Epithelial cell of esophagus (primary cell): Measurements from ENCODE around the gene TMEM135.

Experiments used
- DNase-seq: peaks from one replicate; pipeline ENCODE4 v3.0.0; 2010; ENCODE audit warnings: low read depth
- H3K4me3 ChIP-seq: 2 replicates; pipeline ENCODE4 v1.5.1; 2011; ENCODE audit warnings: mild to moderate bottlenecking, low read length, control low read depth
- TF ChIP-seq, protein P1 (sequence below): IDR thresholded peaks from 2 replicates; pipeline ENCODE4 v1.5.1; 2011; ENCODE audit warnings: low read depth, mild to moderate bottlenecking, low read length, control low read depth, inconsistent platforms; ENCODE audit not compliant: insufficient read depth; ENCODE audit errors: missing control alignments

Gene TMEM135

DNA sequence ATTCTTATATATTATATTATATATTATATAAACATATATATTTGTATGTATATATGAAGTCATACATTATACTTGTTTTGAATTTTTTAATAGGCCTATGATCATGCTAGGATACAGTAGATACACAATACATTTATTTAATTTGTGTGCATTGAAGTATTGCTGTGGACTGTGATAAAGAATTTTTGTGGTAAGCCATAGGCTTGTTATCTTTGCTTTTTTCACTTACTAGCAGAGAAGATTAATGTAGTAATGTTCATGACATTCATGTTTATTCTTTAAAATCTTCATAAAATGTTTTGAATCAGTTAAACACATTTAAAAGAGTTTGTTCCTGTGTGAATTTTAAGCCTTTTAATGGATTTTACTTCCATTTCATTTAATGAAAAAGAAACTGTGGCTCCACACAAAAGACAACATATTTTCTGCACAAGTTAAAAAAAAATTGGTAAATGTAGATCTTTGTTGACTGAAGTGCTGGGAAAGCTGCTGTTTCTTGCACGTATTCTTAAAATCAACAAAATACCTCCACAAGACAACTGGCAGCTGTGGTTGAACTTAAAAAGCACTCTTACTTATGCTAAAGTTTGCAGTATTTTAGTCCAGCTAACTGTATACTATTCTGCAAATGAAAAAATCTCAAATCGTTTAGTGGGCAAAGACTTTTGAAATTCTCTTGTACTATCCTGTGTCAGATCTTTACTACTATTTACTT, 156.2 kb downstream of the TMEM135 start:
- no peak overlapping the region for H3K4me3 ChIP-seq
- TF ChIP-seq, protein P1, sequence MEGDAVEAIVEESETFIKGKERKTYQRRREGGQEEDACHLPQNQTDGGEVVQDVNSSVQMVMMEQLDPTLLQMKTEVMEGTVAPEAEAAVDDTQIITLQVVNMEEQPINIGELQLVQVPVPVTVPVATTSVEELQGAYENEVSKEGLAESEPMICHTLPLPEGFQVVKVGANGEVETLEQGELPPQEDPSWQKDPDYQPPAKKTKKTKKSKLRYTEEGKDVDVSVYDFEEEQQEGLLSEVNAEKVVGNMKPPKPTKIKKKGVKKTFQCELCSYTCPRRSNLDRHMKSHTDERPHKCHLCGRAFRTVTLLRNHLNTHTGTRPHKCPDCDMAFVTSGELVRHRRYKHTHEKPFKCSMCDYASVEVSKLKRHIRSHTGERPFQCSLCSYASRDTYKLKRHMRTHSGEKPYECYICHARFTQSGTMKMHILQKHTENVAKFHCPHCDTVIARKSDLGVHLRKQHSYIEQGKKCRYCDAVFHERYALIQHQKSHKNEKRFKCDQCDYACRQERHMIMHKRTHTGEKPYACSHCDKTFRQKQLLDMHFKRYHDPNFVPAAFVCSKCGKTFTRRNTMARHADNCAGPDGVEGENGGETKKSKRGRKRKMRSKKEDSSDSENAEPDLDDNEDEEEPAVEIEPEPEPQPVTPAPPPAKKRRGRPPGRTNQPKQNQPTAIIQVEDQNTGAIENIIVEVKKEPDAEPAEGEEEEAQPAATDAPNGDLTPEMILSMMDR, result no peak
- DNase-seq, result no peak

GRCh38 chr11:87194985-87195820, 157.5 kb downstream of the TMEM135 start:
- TF ChIP-seq, protein P1, result no peak
- no peak for DNase-seq
- H3K4me3 ChIP-seq, result no peak overlapping the region

- peak; percentile 14 for DNase-seq
- TF ChIP-seq, protein P1, result no peak
- H3K4me3 ChIP-seq, result no peak overlapping the region
These were observed 160.6 kb downstream of the TMEM135 start for GRCh38 chr11:87198266-87198881.

DNA sequence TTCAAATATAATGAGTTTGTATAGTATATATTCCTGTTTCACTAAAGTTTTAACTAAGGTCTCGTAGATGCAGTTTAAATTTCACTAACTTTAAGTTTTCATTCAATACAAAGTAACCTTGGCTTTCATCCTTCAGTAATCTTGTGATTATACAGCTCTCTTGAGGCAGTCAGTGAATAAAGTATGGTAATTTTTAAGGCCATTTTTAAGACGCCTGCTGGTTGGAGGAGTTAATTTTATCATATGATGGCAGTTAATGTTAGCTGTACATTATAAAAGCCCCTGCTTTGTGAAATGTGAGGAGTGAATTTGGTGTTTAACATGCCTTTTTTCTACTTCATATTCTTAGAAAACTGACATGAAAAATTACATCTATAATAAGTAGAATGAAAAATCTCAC, 163.6 kb downstream of the TMEM135 start:
- H3K4me3 ChIP-seq, result no peak overlapping the region
- TF ChIP-seq, protein P1, result no peak
- DNase-seq, result no peak

DNA sequence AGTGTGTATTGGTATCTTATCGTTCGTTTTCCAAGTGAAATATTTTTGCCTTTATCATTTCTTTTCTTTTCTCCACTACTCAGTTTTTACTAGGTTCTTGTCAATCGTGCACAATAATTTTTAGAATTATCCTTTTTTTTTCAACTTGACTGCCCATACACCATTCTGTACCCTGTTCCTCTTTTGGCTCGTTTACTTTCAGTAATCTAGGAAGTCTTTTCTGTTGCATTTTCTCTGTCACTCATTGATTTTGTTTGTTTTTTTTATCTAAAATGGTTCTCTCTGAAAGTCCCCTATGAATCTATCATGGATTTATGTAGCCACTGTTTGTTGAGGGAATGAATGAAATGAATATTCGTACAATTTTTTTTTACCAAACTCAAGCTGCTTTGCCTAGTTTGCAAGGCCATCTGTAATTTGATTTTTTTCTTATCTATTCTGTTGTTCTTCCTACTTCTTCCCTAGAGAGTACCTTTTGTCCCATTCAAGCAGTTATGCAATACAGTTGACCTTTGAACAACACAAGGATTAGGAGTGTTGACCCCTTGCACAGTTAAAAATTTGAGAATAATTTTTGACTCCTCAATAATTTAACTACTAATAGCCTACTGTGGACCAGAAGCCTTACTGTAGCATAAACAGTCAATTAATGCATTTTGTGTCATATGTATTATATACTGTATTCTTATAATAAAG, 166.3 kb downstream of the TMEM135 start:
- no peak for DNase-seq
- no peak overlapping the region for H3K4me3 ChIP-seq
- TF ChIP-seq, protein P1, result no peak

DNA sequence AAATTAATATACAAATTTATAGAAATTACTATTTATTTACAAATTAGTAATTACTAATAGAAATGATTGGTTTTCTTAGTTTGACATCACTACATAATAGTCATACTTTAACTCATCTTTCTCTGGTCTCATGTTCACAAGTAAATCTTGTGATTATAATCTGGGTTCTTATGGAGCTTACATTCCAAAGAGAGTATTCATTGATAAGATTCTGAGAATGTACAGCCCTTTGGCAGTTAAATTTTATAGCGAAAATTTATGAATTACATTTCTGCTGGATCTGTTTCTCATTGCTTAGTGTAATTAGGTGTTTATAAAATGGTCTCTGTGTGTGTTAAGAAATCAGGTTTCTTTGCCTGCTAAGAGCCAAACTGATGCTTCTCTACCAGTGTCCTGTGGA, 175.2 kb downstream of the TMEM135 start:
- TF ChIP-seq, protein P1, result no peak
- no peak for DNase-seq
- no peak overlapping the region for H3K4me3 ChIP-seq
